Trophoblast cell (in vitro differentiated cells and primary cell): ENCODE measurements around the gene PFKP.
A peak's percentile ranks its signal among the peaks of the same experiment; 100 is the strongest.

Experiments
- DNase-seq, 2 donors: peaks; one replicate each; pipeline ENCODE4 v3.0.0-alpha.2; 2016
- H2AFZ ChIP-seq: 2 replicates; pipeline ENCODE4 v1.6.1; 2013; ENCODE audit warnings: low read length, moderate library complexity, mild to moderate bottlenecking; ENCODE audit not compliant: insufficient read depth, poor library complexity
- H2AK5ac ChIP-seq: 2 replicates; pipeline ENCODE4 v1.6.1; 2013; ENCODE audit warnings: mild to moderate bottlenecking, low read length
- H2BK120ac ChIP-seq: 2 replicates; pipeline ENCODE4 v1.6.1; 2013; ENCODE audit warnings: low read length, mild to moderate bottlenecking, moderate library complexity; ENCODE audit not compliant: insufficient read depth, poor library complexity
- H2BK12ac ChIP-seq: 2 replicates; pipeline ENCODE4 v1.6.1; 2013; ENCODE audit warnings: mild to moderate bottlenecking, low read length, moderate library complexity
- H2BK5ac ChIP-seq: 2 replicates; pipeline ENCODE4 v1.6.1; 2013; ENCODE audit warnings: low read length, low read depth, moderate library complexity, mild to moderate bottlenecking; ENCODE audit not compliant: poor library complexity
- H3K14ac ChIP-seq: 2 replicates; pipeline ENCODE4 v1.6.1; 2013; ENCODE audit warnings: mild to moderate bottlenecking, low read length
- H3K18ac ChIP-seq: 2 replicates; pipeline ENCODE4 v1.6.1; 2013; ENCODE audit warnings: mild to moderate bottlenecking, low read length
- H3K23ac ChIP-seq: 2 replicates; pipeline ENCODE4 v1.6.1; 2013; ENCODE audit warnings: low read length
- H3K27ac ChIP-seq: 2 replicates; pipeline ENCODE4 v1.5.1; 2013; ENCODE audit warnings: low read depth, mild to moderate bottlenecking, inconsistent platforms, low read length, moderate library complexity
- H3K27me3 ChIP-seq: 2 replicates; pipeline ENCODE4 v1.6.1; 2013; ENCODE audit warnings: inconsistent platforms, mild to moderate bottlenecking, low read length, moderate library complexity; ENCODE audit not compliant: insufficient read depth
- H3K36me3 ChIP-seq, 2 experiments: 1 replicate in 1 of 2; 2 replicates in 1 of 2; pipeline ENCODE4 v1.6.1; 2013; ENCODE audit warnings: low read length in 2 of 2, mild to moderate bottlenecking in 2 of 2, moderate library complexity in 1 of 2; ENCODE audit not compliant: insufficient read depth in 2 of 2, control insufficient read depth in 1 of 2
- H3K4ac ChIP-seq: 2 replicates; pipeline ENCODE4 v1.6.1; 2013; ENCODE audit warnings: low read depth, mild to moderate bottlenecking, low read length, moderate library complexity
- H3K4me1 ChIP-seq, 2 experiments: 1 replicate in 1 of 2; 2 replicates in 1 of 2; pipeline ENCODE4 v1.6.1; 2013; ENCODE audit warnings: low read length in 2 of 2, mild to moderate bottlenecking in 2 of 2, moderate library complexity in 1 of 2; ENCODE audit not compliant: insufficient read depth in 2 of 2, control insufficient read depth in 1 of 2
- H3K4me2 ChIP-seq: 2 replicates; pipeline ENCODE4 v1.6.1; 2013; ENCODE audit warnings: inconsistent platforms, mild to moderate bottlenecking, low read length, moderate library complexity
- H3K4me3 ChIP-seq: 2 replicates; pipeline ENCODE4 v1.5.1; 2013; ENCODE audit warnings: mild to moderate bottlenecking, low read depth, low read length, inconsistent platforms
- H3K79me1 ChIP-seq: one replicate; pipeline ENCODE4 v1.6.1; 2013; ENCODE audit warnings: low read length
- H3K79me2 ChIP-seq: 2 replicates; pipeline ENCODE4 v1.6.1; 2013; ENCODE audit warnings: low read length, mild to moderate bottlenecking; ENCODE audit not compliant: control insufficient read depth, insufficient read depth, poor library complexity
- H3K9ac ChIP-seq: 2 replicates; pipeline ENCODE4 v1.6.1; 2013; ENCODE audit warnings: mild to moderate bottlenecking, low read length
- H3K9me3 ChIP-seq: 2 replicates; pipeline ENCODE4 v1.6.1; 2013; ENCODE audit warnings: low read depth, mild to moderate bottlenecking, control low read depth, inconsistent platforms, low read length; ENCODE audit not compliant: insufficient read depth
- H4K12ac ChIP-seq: 2 replicates; pipeline ENCODE4 v1.6.1; 2013; ENCODE audit warnings: low read depth, mild to moderate bottlenecking, low read length, moderate library complexity
- H4K8ac ChIP-seq: 2 replicates; pipeline ENCODE4 v1.6.1; 2013; ENCODE audit warnings: low read depth, mild to moderate bottlenecking, low read length, moderate library complexity
- H4K91ac ChIP-seq: one replicate; pipeline ENCODE4 v1.6.1; 2013; ENCODE audit warnings: low read depth, mild to moderate bottlenecking, low read length, moderate library complexity
- WGBS: extraction: QIAGEN DNeasy Blood & Tissue Kit; methylation state at CpG from one replicate; pipeline ENCODE4 v1.1.7; 2013; ENCODE audit warnings: missing lambda C conversion rate; ENCODE audit not compliant: insufficient read length, insufficient coverage; ENCODE audit errors: extremely low coverage; 5-methylcytosine and 5-hydroxymethylcytosine counted together

Gene PFKP

DNA sequence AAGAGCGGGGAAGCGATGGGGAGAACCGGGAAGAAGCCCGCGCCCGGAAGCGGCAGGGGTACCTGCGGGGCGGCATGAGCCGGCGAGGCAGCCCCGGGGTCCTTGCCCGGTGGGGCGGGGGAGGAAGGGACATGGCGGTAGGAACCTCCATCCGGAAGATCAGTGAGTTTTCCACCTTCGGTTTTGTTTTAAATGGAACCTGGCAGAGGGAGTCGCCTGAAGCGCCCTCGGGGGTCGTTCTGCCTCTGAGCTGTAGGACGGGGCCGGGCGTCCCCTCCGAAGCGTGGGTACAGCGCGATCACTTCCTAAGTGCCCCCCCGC, 471 bp downstream of the PFKP start:
- Histone ChIP-seq H3K79me2 (peaks cover 30% of the 10 kb centered on the region), H4K8ac (peak overlapping the region; percentile 90), H3K23ac (no peak overlapping the region), H3K9me3 (no peaks in the 10 kb centered on the region), H3K4ac (peak overlapping the region; percentile 60), H3K36me3 (peaks cover 9 to 13% of the 10 kb centered on the region in 2 experiments), H3K4me1 (peaks cover 19 to 25% of the 10 kb centered on the region in 2 experiments), H2BK120ac (no peak overlapping the region), H3K14ac (peak overlapping the region; percentile 51), H2BK12ac (no peak overlapping the region), H2AK5ac (no peak overlapping the region), H4K12ac (no peak overlapping the region), H3K27ac (peak overlapping the region; percentile 14), H3K4me3 (peak overlapping the region; percentile 92), H3K79me1 (peaks cover 29% of the 10 kb centered on the region), H3K9ac (peak overlapping the region; percentile 87), H4K91ac (peak overlapping the region; percentile 90), H3K18ac (peak overlapping the region; percentile 24), H3K4me2 (peak overlapping the region; percentile 90), H2BK5ac (peak overlapping the region; percentile 51), H2AFZ (peak overlapping the region; percentile 52), H3K27me3 (no peaks in the 10 kb centered on the region)
- no peak for DNase-seq
- WGBS, result no CpG with 5 or more reads among the region's 29 CpGs

DNA sequence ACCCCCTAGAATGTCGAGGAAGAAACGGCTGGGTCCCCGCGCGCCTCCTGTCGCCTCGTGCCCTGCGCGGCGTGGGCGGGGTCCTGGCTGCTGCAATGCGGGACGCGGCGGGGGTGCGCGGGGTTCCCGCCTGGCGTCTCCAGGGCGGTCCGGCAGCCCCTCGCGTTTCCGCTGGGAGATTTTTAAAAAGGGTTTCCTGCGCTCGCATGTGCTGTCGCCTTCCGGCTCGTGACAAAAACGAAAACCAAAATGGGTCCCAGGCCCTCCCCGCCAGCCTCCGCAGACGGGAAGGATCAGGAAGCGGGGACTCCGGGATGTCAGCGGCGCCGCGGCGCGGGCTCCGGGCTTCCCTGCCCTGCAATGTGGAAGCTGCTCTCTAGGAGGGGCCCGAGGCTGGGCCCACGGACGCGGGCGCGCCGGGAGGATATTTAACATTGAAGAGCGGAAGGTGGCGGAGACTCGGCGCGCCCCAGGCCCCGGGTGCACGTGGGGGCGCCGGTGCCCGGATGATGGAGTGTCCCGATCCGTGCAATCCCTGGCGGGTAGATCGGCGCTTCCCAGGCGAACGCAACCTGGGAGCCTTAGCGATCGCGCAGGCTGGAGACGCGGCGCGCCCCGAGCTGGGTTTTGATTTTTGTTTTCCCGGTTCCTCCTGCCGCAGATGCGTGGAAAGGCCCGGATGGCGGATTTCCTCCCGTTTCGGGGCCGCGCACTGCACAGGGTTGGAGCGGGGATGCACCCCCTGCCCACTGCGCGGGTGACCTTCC, 1.0 kb downstream of the PFKP start:
- peak overlapping the region; percentile 54 for H2BK12ac ChIP-seq
- peak overlapping the region; percentile 90 for H4K8ac ChIP-seq
- peak overlapping the region; percentile 51 for H2BK5ac ChIP-seq
- peaks cover 34% of the 10 kb centered on the region for H3K79me2 ChIP-seq
- peak overlapping the region; percentile 92 for H3K4me3 ChIP-seq
- H3K27ac ChIP-seq, result peak overlapping the region; percentile 65
- DNase-seq, result peak; percentile 54 to 61
- no peaks in the 10 kb centered on the region for H3K9me3 ChIP-seq
- peak overlapping the region; percentile 86 for H2BK120ac ChIP-seq
- H3K79me1 ChIP-seq, result peaks cover 33% of the 10 kb centered on the region
- WGBS, result no CpG with 5 or more reads among the region's 86 CpGs
- no peaks in the 10 kb centered on the region for H3K27me3 ChIP-seq
- peak overlapping the region; percentile 24 for H3K18ac ChIP-seq
- peak overlapping the region; percentile 51 for H3K14ac ChIP-seq
- peak overlapping the region; percentile 60 for H3K4ac ChIP-seq
- peaks cover 24 to 31% of the 10 kb centered on the region in 2 experiments for H3K4me1 ChIP-seq
- H3K36me3 ChIP-seq, result peaks cover 12 to 16% of the 10 kb centered on the region in 2 experiments
- peak overlapping the region; percentile 54 for H2AK5ac ChIP-seq
- peak overlapping the region; percentile 90 for H3K4me2 ChIP-seq
- H4K12ac ChIP-seq, result peak overlapping the region; percentile 76
- H2AFZ ChIP-seq, result peak overlapping the region; percentile 52
- H4K91ac ChIP-seq, result peak overlapping the region; percentile 90
- H3K9ac ChIP-seq, result peak overlapping the region; percentile 93
- H3K23ac ChIP-seq, result no peak overlapping the region

DNA sequence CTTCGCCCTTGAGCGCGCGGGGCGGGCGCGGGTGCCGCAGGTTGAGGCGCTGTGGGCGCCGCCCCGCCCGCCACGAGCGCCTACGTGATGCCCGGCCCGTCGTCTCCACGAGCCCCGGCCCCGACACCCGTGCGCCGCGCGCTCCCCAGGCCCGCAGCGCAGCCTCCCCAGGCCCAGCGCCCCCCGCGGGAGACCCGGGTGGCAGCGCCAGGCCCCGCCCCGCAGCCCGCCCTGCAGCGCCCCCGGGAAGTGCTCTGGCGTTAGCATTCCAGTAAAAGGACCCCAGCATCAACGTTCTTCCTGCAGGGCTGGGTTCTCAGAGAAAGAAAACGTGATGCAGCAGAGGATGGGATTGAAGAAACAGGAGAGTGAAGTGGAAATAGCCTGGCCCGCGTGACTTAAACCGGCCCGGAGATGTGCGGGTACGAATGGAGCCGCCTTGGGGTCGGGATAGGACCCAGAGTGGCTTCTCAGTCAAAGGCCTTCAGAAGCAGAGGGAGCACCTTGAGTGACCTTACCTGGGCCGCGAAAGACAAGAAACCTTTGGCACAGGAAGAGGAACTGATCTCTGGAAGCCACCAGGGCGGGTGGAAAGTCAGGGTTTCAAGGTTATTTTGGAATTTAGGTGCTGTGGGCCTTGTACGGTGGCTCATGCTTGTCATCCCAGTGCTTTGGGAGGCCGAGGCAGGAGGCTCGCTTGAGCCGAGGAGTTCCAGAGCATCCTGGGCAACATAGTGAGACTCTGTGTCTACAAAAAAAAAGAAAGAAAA, 1.8 kb downstream of the PFKP start:
- H3K4ac ChIP-seq, result peak overlapping the region; percentile 60
- H3K36me3 ChIP-seq, result peaks cover 12 to 16% of the 10 kb centered on the region in 2 experiments
- H2BK5ac ChIP-seq, result peak overlapping the region; percentile 51
- peak overlapping the region; percentile 90 for H4K8ac ChIP-seq
- peak overlapping the region; percentile 86 for H2BK120ac ChIP-seq
- peak overlapping the region; percentile 90 for H4K91ac ChIP-seq
- no peak for DNase-seq
- peaks cover 33% of the 10 kb centered on the region for H3K79me1 ChIP-seq
- H3K14ac ChIP-seq, result peak overlapping the region; percentile 51
- H3K4me3 ChIP-seq, result peak overlapping the region; percentile 92
- H2BK12ac ChIP-seq, result peak overlapping the region; percentile 54
- peak overlapping the region; percentile 56 for H2AK5ac ChIP-seq
- peak overlapping the region; percentile 24 for H3K18ac ChIP-seq
- peaks cover 26 to 35% of the 10 kb centered on the region in 2 experiments for H3K4me1 ChIP-seq
- H4K12ac ChIP-seq, result peak overlapping the region; percentile 76
- H3K9ac ChIP-seq, result peak overlapping the region; percentile 93
- no peaks in the 10 kb centered on the region for H3K9me3 ChIP-seq
- no peaks in the 10 kb centered on the region for H3K27me3 ChIP-seq
- no peak overlapping the region for H3K27ac ChIP-seq
- peaks cover 35% of the 10 kb centered on the region for H3K79me2 ChIP-seq
- peak overlapping the region; percentile 90 for H3K4me2 ChIP-seq
- peak overlapping the region; percentile 52 for H2AFZ ChIP-seq
- H3K23ac ChIP-seq, result no peak overlapping the region
- no CpG with 5 or more reads among the region's 57 CpGs for WGBS

- WGBS, result no CpG with 5 or more reads among the region's 11 CpGs
- H3K23ac ChIP-seq, result no peak overlapping the region
- H2BK12ac ChIP-seq, result no peak overlapping the region
- no peak for DNase-seq
- no peak overlapping the region for H3K4me3 ChIP-seq
- no peak overlapping the region for H4K8ac ChIP-seq
- no peak overlapping the region for H3K27ac ChIP-seq
- H3K36me3 ChIP-seq, result peaks cover 12 to 16% of the 10 kb centered on the region in 2 experiments
- H2BK5ac ChIP-seq, result no peak overlapping the region
- H3K14ac ChIP-seq, result no peak overlapping the region
- H3K4ac ChIP-seq, result peak overlapping the region; percentile 57
- no peak overlapping the region for H2AK5ac ChIP-seq
- H3K79me1 ChIP-seq, result peaks cover 33% of the 10 kb centered on the region
- H3K9ac ChIP-seq, result no peak overlapping the region
- no peak overlapping the region for H3K18ac ChIP-seq
- no peak overlapping the region for H2BK120ac ChIP-seq
- peaks cover 29 to 39% of the 10 kb centered on the region in 2 experiments for H3K4me1 ChIP-seq
- peaks cover 37% of the 10 kb centered on the region for H3K79me2 ChIP-seq
- no peak overlapping the region for H4K91ac ChIP-seq
- no peak overlapping the region for H2AFZ ChIP-seq
- no peaks in the 10 kb centered on the region for H3K9me3 ChIP-seq
- H3K27me3 ChIP-seq, result no peaks in the 10 kb centered on the region
- no peak overlapping the region for H3K4me2 ChIP-seq
- H4K12ac ChIP-seq, result no peak overlapping the region
Measured at GRCh38 chr10:3069876-3070275, 2.5 kb downstream of the PFKP start.
